Stimulated activated CD4-positive, alpha-beta T cell treated with anti-CD3 and anti-CD28 coated beads, Interleukin-1b, Interleukin-23, amount 100 ng/mL, for 4 hours (primary cell): ENCODE measurements around the gene MTMR3.
"Not testable (repeated sequence)": the region's sequence is repeated elsewhere in the genome, so short reads cannot be mapped to it uniquely, and the experiment has no call there.

Experiments used
- DNase-seq, 2 donors: peaks; one replicate each; pipeline ENCODE4 v3.0.0-alpha.2; 2020; ENCODE audit warnings: low read depth in 2 of 2

MTMR3 gene

DNA sequence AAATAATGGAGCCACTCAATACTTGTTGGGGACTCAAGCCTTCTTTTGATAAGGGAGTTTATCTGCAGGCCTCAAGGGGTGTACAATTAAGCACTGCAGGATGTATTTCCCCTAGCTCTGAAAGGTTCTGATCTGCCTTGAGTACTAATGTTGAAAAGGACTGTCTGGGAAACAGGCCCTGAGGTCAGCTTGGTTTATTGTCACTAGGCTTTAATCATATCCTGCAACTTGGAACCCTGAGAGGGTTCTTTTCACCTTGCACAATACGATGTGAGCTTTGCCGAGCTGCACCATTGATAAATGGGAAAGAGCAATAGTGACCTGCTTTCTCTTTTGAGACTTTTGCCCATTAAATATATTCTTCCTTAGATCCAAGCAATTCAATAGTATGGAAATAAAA, 165.7 kb downstream of the MTMR3 start:
- DNase-seq, result no peak

DNA sequence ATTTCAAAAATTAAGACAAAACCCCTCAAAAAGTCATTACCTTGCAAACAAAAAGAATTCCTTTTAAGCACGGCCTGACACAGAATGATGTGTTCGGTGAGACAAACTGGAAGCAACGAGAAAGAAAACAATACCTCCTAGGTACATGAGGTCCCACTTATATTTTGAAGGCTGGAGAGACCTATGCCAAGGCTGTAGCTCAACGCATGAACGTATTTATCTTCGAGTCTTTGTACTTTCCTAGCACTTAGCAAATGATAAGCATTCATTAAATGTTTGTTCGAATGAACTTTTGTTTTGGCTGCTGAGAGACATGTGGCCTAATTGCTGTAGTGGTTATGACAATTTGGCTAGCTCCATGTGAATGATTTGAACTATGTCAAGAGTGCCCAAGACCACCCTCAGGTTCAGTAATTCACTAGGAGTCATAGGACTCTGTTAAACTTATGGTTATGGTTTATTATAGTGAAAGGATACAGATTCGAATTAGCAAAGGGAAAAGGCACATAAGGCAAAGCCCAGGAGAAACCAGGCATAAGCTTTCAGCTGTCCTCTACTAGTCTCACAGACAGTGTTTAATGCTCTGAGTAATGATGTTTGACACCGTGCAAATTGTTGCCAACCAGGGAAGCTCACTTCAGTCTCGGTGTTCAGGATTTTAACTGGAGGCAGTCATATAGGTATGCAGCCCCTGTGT, 171.2 kb downstream of the MTMR3 start:
- DNase-seq, result no peak

DNA sequence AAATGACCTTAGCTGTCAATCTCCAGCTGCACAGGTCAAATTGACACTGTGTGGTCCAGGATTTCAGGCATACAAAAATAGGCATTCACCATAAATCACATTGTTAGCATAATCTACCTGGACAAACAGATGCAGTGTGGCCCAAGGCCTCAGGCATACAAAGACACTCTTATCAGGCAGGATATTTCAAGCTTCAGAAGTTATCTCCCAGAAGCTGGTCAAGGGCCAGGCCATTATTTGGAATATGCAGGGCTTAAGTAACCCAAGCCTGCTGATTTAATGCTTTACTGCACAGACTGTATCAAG, 171.7 kb downstream of the MTMR3 start:
- DNase-seq, result no peak

DNA sequence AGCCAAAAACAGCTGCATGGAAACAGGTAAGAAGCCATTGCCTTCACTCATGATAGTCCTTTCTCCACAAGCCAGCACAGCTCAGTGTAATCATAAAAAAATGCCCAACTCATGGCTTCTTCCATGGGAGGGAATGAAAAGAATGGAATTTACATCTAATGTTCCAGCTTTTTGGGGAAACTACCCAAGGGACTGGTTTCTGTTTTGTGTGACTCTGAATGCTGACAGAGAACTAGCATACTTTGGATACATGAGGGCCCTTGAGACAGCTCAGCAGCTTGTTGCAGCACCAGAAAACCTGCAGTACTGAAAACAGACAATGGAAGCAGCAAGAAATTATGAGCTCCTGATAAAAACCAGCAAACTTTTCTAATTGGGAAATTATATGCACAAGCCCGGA, 173.0 kb downstream of the MTMR3 start:
- no peak for DNase-seq

DNA sequence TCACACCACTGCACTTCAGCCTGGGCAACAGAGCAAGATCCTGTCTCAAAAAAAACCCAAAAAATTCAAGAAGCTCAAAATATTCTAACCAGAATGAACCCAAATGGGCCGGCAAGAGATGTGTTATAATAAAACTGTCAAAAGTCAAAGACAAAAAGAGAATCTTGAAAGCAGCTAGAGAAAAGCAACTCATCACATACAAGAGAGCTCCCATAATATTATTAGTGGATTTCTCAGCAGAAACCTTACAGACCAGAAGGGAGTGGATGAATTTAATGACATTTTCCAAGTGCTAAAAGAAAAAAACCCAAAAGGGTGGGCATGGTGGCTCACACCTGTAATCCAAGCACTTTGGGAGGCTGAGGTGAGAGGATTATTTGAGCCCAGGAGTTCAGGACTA, 174.4 kb downstream of the MTMR3 start:
- DNase-seq, result no peak

DNA sequence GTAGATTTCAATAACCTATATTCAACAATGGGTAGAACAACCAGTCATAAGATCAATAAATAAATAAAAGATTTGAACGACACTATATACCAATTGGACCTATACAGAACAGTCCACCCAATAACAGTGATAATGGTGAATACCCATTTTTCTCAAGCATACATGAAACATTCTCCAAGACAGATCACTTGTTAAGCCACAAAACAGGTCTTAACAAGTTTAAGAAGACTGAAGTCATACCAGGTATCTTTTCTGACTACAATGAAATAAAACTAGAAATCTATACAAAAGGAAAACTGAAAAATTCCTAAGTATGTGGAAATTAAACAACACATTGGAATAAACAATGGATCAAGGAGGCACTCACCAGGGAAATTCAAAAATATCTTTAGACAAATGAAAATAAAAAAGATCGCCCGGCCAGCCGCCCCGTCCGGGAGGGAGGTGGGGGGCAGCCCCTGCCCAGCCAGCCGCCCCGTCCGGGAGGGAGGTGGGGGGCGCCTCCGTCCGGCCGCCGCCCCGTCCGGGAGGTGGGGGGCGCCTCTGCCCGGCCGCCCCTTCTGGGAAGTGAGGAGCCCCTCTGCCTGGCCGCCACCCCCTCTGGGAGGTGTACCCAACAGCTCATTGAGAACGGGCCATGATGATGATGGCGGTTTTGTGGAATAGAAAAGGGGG, 176.5 kb downstream of the MTMR3 start:
- DNase-seq, result not testable (repeated sequence)

DNA sequence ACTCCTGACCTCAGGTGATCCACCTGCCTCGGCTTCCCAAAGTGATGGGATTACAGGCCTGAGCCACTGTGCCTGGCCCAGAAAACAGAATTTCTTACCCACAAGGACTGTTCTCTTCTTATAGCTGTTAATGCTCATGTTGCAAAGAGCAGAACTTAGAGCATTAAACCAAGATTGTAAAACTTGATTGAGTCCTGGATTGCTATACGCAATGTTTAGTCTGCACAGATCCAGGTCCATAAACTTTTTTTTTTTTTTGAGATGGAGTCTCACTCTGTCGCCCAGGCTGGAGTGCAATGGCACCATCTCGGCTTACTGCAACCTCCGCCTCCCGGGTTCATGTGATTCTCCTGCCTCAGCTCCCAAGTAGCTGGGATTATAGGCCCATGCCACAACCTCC, 178.1 kb downstream of the MTMR3 start:
- DNase-seq, result not testable (repeated sequence)

DNA sequence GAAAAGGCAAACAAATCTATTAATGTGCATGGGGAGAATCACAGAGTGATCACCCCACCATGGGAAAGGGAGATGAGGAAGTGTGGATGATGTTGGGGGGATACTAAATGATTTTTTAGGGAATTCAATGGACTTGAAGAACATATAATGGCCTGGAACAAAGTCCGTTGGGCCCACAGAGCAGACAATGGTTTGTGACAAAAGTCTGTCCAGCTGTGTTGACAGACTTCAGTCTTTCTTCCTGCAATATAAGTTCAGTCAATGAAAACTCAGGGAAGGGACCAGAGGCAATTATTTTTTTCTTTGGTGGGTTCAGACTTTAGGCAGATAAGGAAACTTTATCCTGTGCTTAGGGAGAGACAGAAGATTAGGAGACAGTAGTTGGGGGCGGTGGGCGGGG, 179.3 kb downstream of the MTMR3 start:
- DNase-seq, result no peak

DNA sequence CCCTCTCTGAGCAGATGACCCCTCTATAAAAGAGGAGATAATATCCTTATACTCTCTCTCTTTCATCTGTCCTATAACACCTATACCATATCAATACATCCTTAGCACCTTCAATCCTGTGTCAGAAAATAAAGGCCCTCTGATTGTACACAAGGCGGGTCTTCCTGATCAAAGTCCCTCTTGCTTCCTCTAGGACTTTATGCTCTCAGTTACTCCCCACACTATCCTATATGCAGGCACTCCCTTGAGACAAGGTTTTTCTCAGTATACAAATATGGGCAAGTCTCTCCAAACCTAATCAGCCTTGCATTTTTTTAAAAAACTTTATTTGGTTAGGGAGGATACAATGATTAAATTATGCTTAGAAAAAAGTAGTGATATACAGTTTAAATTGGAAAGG, 180.0 kb downstream of the MTMR3 start:
- DNase-seq, result no peak

DNA sequence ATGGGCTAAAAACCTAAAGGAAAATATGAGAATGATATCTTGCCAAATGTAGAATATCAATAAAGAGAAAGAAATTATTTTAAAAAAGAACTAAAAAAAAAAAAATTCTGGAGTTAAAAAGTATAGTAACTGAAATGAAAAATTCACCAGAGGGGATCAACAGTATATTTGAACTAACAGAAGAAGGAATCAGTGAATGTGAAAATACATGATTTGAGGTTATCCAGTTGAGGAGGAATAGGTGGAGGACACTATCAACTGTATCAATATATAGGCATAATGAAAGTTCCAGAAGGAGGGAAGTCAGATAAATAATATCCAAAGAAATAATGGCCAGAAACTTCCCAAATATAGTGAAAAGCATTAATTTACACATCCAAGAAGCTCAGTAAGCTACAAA, 181.2 kb downstream of the MTMR3 start:
- DNase-seq, result no peak

DNA sequence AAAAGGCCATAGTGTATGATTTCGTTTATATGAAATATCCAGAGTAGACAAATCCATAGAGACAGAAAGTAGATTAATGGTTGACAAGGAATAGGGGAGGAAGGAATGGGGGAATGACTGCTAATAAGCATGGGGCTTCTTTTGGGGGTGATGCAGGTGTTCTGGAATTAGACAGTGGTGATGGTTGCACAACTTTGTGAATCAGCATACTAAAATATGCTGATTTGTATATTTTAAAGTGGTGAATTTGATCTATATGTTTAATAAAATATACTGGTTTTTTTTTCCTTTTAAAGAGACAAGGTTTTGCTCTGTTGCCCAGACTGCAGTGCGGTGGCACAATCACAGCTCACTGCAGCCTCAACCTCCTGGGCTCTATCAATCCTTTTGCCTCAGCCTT, 190.8 kb downstream of the MTMR3 start:
- no peak for DNase-seq

DNA sequence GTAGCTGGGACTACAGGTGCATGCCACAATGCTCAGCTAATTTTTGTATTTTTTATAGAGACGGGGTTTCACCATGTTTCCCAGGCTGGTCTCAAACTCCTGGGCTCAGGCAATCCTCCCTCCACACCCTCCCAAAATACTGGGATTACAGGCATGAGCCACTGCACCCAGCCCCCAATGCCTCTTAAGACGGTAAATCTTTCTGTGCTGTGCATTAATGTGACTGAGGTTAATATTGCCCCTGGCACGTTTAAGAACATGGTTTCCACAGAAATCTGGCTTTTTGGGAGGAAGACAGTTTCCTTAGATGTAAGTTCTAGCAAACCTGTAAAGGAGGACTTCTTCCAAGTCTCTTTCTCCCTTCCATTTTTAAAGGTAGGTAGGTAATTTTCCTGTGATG, 191.2 kb downstream of the MTMR3 start:
- no peak for DNase-seq

DNA sequence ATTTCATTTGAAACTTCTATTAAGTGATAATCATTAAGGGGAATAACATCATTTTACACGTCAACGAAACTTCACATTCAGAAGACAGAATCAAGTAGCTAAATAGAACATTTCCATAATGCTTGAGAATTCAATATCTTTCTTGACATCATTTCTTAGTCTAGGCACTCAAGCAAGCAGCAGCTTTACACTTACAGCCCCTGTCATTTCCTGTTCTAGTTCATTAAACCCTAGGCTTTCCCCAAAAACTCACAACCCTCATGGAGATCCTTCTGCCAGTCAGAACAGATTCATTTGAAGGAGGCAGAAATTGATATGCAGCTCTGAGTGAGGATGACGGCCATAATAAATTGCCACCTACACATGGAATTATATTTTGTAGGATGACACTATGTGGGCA, 192.0 kb downstream of the MTMR3 start:
- no peak for DNase-seq

DNA sequence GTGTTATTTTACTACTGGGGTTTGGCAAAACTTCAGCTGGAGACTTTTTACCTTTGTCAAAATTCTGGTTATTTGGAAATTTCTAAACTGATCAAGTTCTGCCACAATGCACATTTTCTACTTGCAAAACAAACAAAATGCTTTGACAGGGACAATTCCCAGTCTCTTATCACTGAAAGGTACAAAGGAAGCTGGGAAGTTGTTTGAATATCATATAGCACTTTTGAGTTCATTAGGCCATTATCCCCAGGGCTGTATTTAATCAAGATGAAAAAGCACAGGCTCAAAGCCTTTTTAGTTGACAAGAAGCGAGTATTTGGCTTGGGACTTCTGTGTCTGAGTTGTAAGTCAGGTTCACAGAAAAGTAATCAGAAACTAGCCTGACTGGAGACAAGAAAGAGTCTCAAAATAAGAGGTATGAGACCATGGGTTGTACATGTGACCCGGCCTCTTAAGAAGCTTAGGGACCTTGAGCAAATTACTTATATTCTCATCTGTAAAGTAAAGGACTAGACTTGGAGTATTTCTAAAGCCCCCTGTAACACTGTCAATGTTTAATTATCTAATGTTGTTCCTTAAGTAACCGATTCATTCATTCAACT, 194.4 kb downstream of the MTMR3 start:
- DNase-seq, result no peak

DNA sequence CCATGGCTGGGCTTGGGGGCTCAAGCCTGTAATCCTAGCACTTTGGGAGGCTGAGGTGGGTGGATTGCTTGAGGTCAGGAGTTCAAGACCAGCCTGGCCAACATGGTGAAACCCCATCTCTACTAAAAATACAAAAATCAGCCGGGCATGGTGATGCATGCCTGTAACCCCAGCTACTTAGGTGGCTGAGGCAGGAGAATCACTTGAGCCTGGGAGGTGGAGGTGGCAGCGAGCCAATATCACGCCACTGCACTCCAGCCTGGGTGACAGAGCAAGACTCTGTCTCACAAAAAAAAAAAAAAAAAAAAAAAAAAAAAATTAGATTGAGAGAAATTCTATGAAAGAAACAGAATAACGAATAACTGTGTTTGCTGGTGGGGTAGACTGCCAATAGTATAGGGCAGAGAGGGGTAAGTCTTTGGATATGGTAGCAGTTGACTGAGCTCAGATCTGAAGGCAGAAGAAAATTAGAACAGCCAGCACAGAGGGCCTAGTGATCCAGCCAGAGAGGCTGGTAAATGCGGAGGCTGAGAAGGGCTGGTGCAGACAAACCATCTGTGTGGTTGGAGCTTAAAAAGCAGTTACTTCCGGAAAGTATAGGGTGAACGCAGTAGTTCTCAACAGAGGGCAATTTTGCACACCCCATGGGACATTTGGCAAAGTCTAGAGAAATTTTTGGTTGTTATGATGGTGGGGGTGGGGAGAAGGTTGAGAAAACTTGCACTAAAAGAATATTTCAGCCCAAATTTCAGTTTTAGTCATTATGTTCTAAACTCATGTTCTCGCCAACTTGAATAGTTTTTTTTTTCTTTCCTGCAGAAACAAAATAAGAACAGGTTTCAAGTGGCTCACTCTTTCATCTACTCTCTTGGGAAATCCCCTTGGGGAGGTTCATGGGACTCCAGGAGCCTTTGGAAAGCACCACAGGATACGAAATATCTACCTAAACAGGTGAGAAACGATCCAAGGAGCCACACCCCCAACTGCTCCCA, 195.6 kb downstream of the MTMR3 start:
- DNase-seq, result no peak

DNA sequence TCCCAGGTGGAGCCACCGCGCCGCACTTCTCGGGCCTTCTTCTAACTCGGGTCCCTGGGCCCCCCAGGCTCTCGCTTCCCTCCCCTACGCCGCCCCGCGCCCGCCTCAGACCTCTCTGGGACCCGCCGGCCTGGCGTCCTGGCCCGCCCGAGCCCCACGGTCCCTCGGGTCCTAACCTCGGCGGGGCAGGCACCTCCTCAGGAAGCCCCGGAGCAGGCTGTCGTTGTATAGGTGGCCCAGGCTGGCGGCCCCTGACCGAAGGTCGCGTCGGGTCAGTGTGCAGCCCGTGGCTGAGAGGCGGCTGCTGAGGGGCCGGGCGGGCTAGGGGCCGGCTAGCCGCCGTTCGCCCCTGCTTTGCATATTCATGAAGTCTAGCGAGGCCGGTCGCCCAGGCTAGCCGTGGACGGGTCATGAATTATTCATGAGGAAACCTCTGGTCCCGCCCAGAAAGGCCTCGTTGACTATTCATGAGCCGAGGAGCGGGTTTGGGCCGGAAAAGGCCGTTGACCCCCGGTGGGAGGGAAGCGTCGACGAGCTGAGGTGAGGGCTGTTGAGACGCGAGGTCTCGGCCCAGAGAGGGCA, 197.1 kb downstream of the MTMR3 start, which contains the start of gene HORMAD2:
Gene HORMAD2, plus strand, starts transcription at position 513 of the 582 bp plus-strand sequence. CDS start 13,489 bp downstream, outside the sequence.
- no peak for DNase-seq
